ENCODE measurements around the gene CD1B.
"Not testable (repeated sequence)": the region's sequence is repeated elsewhere in the genome, so short reads cannot be mapped to it uniquely, and the experiment has no call there.

The CD1B gene

DNA sequence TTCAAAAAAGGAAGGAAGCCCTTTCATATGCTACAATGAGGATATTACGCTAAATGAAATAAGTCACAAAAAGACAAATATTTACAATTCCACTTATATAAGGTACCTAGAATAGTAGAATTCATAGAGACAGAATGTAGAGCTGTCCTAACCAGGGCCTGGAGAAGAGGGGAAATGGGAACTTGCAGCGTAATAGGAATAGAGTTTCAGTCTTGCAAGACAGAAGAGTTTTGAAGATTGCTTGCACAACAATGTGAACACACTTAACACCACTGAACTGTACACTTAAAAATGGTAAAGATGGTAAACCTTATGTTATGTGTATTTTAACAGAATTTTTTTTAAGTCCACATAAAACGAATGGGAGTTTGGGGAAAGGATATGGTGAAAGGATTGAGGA lies 2.9 kb downstream of the CD1B start:
- DNase-seq: no peak

DNA sequence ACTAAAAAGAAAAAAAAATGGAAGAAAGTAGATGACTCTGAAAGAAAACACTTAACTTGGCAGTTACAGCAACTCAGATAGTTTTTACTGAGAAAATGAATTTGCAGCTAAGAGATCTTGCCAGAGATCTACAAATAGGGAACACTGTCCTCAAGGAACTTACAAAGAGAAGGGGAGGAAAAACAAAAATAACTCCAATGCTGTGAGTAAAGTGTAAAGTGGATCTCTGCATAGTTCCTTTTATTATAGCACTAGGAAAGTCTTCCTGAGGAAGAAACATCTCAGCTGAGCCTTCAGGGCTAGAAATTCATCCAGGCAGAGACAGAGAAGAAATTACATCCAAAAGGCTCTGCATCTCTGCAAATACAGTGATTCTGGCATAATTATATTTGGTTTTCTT lies 3.9 kb downstream of the CD1B start:
- DNase-seq: no peak

DNA sequence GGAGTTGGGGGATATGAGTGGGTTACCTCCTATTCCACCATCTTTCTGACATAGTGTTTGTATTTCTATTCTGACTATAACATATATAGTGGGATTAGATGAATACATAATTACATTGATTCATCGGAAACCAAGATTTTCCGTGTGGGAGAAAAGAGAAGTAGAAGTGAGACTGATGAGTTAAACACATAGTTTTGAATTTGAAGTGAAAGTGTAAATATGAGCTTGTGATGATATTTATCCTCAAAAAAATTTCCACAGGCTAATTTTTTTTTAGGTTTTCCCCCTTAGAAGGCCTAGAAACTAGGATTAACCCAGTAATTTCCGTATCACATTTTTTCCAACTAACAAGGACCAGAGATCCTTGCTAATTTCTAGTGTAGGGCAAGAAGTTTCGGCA lies 6.9 kb downstream of the CD1B start:
- DNase-seq: no peak

DNA sequence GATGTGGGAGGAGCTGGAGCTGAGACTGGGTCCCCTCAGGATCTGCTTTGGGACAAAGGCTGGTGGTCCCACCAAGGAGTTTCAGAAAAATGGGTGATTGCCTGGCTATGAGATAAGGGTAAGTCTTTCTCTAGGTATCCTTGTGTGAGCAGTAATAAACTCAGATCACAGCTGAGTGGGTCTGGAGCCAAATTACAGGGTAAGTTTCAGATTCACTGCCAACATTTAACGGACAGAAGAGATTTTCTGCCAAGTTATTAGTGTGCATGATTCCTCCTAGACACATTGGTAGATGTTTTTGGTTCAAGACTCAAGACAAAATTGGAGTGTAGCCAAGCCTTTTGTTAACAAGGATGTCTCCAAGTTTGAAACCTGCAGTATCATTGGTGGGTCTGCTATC lies 7.5 kb downstream of the CD1B start:
- DNase-seq: no peak

DNA sequence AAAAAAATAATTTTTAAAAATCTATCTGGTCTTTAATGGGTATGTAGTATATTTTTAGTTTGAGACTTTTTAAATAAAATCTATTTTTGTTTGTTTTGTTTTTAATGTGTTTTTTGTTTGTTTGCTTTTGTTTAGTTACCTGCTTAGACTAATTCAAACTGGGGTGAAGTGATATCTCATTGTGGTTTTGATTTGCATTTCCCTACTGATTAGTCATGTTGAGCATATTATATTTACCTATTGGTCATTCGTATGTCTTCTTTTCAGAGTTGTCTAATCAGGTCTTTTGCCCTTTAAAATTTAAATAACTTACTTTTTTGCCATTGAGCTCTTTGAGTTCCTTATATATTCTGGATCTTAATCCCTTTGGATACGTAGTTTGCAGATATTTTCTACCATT lies 20.3 kb downstream of the CD1B start:
- no peak for DNase-seq

DNA sequence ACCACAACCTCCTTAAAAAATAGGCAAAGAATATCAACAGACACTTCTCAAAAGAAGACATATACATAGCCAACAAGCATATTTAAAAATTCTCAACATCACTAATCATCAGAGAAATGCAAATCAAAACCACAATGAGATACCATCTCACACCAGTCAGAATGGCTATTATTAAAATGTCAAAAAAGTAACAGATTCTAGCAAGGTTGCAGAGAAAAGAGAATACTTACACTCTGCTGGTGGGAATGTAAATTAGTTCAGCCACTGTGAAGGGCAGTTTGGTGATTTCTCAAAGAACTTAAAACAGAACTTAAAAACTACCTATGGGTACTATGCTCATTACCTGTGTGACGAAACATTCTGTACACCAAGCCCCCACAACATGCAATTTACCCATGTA lies 20.7 kb downstream of the CD1B start:
- DNase-seq: no peak

DNA sequence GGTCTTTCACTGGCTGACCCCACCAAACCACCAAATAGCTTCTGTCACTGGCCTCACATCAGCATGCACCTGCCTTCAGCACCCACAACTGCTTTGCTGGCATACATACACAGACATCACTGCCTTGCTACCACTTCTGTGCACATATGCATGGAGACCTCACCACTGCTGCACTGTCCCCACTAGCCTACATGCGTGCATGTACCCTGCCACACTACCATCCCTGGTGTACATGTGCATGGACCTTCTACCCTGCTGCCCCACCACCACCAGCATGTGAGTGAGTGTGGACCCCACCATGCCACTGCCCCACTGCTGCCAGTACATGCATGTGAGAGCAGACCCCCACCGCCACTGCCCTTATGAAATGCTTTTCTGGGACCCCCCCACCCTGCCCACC lies 35.5 kb downstream of the CD1B start:
- no peak for DNase-seq

DNA sequence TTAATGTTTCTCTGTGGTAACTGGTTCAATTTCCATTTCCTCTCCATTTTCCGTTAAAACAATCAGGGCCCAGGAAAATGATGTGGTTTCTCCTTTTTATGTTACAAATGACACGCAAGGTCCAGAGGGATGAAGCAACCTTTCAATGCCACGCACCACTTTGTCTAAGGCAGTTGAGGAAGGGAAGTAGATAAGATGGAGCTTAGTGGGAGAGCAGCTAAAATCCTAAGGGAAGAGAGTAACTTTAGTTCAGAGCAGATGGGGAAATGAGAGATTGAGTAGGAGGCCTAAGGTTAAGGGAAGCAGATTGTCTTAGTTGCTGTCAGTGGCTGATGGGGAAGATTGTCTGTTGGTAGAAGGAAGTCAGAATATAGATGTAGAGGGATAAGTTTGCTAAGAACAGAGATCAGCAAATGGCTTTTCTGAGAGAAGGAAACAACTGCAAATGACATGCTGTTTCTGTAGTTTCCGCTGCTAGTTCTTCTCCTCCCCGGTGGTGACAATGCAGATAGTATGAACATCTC lies 40.9 kb downstream of the CD1B start:
- DNase-seq: peak; percentile 68 to 70

DNA sequence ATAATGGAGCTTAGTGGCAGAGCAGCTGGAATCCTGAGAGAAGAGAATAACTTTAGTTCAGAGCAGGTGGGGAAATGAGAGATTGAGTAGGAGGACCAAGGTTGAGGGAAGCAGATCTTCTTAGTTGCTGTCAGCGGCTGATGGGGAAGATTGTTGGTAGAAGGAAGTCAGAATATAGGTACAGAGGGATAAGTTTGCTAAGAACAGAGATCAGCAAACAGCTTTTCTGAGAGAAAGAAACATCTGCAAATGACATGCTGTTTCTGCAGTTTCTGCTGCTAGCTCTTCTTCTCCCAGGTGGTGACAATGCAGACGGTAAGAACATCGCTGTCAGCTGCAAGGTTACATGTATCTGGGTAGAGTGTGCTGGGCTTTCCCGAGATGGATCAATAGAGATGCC lies 41.5 kb downstream of the CD1B start, which contains the start of gene CD1C:
TSS of gene CD1C (plus strand) at position 113 of the 400 bp plus-strand sequence. CDS start at position 255, 142 bp downstream.
- DNase-seq: no peak

DNA sequence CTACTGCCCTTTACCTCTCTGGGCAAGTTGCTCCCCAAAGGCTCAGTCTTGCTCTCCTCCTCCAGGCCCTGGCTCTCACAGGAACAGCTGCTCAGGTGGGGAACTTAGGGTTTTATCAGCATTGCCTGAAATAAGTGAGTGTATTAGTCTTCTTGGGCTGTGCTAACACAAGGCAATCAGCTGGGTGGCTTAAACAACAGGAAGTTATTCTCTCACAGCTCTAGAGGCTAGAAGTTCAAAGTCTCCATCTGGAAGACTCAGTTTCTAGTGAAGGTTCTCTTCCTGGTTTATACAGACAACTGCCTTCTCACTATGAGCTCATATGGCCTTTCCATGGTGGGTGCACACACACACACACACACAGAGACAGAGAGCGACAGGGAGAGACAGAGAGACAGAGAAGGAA lies 44.4 kb downstream of the CD1B start:
- DNase-seq: peak; percentile 2 to 17

DNA sequence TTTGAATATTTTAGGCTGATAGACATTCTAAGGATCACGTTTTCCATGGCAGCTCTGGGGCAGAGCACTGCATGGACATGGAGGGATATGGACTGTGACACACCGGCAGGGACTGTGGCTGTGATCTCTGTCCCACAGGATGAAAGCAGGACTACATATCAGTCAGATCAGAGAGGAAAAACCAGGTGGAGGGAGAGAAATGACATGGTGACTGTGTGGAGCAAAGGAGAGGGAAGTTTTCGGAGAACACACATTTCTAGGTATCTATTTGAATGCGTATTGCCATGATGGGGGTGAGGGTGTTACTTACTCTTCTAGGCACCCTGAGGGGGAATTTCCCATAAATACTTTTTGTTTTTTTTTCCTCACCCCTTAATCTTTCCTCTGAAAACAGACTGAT lies 44.8 kb downstream of the CD1B start:
- DNase-seq: no peak

DNA sequence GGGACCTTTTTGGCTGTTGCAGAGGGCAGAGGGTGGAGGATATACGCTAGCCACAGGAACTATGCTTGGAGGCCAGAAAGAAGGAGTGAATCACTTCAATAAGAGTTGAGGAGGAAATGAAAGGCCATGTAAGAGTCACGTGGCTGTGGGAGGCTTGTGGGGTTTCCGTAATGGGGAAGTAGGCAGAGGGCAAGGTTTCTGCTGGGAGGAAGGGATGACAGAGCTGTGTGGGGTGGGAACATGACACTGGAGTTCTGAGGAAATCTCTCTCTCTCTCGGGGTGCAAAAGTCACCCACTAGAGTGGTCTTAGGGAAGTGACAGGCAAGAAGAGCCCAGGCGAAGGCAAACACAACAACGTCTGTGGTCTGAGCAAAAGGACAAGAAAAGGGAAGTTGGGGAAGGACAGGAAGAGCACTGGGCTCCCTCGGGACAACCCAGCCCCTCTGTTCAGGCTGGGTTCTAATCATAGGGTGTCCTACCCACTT lies 45.5 kb downstream of the CD1B start:
- DNase-seq: peak; percentile 99

DNA sequence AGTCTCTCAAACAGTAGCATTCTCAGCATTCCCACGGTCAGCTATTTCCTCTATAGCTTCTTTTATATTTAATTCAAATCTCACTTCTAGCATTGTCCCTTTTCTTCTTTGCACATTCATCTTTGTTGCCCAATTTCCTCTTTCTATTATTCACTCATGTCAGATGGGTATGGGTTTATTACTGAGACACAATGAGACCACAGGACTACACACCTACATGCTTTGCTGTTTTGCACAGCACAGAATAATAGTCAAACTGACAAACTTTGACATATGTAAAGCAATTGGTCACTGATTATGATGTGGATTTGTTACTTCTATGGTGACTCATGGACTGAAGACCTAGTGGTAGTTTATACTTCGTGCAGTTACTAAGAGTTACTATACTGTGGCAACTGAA lies 47.4 kb downstream of the CD1B start:
- DNase-seq: peak; percentile 18 to 64

DNA sequence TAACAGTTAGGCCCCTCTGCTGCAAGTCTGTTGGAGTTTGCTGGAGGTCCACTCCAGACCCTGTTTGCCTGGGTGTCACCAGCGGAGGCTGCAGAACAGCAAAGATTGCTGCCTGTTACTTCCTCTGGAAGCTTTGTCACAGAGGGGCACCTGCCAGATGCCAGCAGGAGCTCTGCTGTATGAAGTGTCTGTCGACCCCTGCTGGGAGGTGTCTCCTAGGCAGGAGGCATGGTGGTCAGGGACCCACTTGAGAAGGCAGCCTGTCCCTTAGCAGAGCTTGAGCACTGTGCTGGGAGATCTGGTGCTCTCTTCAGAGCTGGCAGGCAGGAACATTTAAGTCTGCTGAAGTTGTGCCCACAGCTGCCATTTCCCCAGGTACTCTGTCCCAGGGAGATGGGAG lies 48.9 kb downstream of the CD1B start:
- not testable (repeated sequence) for DNase-seq

Measured in Kasumi-1 (cell line).